Measurements from ENCODE around the gene STT3A. TPM values are rescaled to one million over a fixed set of nuclear protein-coding genes. Genes with fewer than 3 reads are reported as not detected.
A peak's percentile ranks its signal among the peaks of the same experiment; 100 is the strongest.

Gene STT3A
- 72.3 and 123 TPM in 2 replicates for total RNA-seq (2014; rRNA removed; shearing (Covaris generic))

GRCh38 chr11:125592305-125593113 lies at the start of gene STT3A:
STT3A (plus strand) TSS chr11:125592852; CDS start chr11:125595916, 3,064 bp downstream.
- peak within 1 kb of the TSS; percentile 82 for H3K27ac ChIP-seq
- H3K4me3 ChIP-seq = peak within 1 kb of the TSS; percentile 53

DNA sequence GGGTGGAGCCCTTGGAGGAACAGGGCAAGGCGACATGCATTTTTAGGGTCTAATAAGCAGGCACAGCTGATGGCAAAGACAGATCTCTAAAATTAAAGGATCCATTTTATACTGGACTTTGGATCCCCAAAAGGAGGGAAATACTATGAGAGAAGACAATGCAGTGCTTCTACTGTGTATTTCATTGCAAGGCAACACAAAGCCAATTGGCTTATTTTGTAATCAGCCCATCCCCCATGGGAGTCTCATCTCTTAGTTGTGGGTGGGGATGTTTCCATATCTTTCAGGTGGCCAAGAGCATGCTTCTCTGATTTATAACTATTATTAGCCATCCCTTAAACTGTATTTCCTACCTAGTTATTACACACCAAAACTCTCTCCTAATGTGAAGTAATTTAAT lies 41.9 kb upstream of the STT3A start:
- no peaks in the 10 kb centered on the region for H3K36me3 ChIP-seq
- H3K4me3 ChIP-seq = no peak overlapping the region
- no peak overlapping the region for H3K27ac ChIP-seq
- no peaks in the 10 kb centered on the region for H3K27me3 ChIP-seq (replicated peaks)
- H3K4me1 ChIP-seq (replicated peaks) = no peaks in the 10 kb centered on the region
- H3K9me3 ChIP-seq (replicated peaks) = no peaks in the 10 kb centered on the region
- DNase-seq (ENCODE audit: low read depth in 1 of 2, low spot score in 2 of 2) = no peak

More at GRCh38 chr11:125592305-125593113, at the start of gene STT3A:
- no peaks in the 10 kb centered on the region for H3K9me3 ChIP-seq (replicated peaks)
- H3K36me3 ChIP-seq = no peaks in the 10 kb centered on the region; the same call in 1 of the 2 replicates
- H3K27me3 ChIP-seq (replicated peaks) = no peaks in the 10 kb centered on the region
- peak; percentile 94 to 96 for DNase-seq (ENCODE audit: low read depth in 1 of 2, low spot score in 2 of 2)
- H3K4me1 ChIP-seq (replicated peaks) = peaks cover 8% of the 10 kb centered on the region; the same call in 1 of the 2 replicates

DNA sequence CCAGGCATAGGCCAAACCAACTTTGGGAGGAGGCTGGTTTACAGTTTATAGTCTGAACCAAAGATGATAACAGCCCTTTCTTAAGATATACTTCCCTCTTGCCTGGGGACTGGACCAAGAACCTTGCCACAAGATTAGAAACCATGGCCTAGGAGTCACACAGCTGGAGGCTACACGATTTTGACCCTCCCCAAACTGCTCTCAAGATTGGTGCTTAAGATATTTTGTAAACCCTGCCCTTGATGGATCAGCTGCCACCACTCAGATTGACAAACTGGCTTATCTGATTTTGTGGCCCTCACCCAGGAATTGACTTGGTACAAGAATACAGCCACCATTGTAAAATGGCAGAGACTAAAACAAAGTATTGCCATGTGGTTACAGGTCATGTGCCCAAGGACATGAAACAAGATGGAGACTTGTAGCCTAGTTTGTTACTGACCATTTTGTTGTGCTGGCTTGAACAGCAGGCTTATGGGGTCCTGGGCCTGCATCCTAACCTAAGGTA lies 40.8 kb upstream of the STT3A start:
- Histone ChIP-seq H3K27ac (no peak overlapping the region), H3K36me3 (no peaks in the 10 kb centered on the region), H3K4me3 (no peak overlapping the region), H3K4me1 (replicated peaks) (no peaks in the 10 kb centered on the region), H3K27me3 (replicated peaks) (no peaks in the 10 kb centered on the region), H3K9me3 (replicated peaks) (no peaks in the 10 kb centered on the region)
- DNase-seq (ENCODE audit: low read depth in 1 of 2, low spot score in 2 of 2) = no peak

- Histone ChIP-seq H3K27ac (no peak overlapping the region), H3K27me3 (replicated peaks) (no peaks in the 10 kb centered on the region), H3K4me3 (no peak overlapping the region), H3K9me3 (replicated peaks) (no peaks in the 10 kb centered on the region), H3K4me1 (replicated peaks) (no peaks in the 10 kb centered on the region), H3K36me3 (no peaks in the 10 kb centered on the region)
- no peak for DNase-seq (ENCODE audit: low read depth in 1 of 2, low spot score in 2 of 2)
Measured at GRCh38 chr11:125552927-125553326, 39.7 kb upstream of the STT3A start.

GRCh38 chr11:125553357-125553756 lies 39.3 kb upstream of the STT3A start:
- DNase-seq (ENCODE audit: low read depth in 1 of 2, low spot score in 2 of 2) = no peak
- Histone ChIP-seq H3K27ac (no peak overlapping the region), H3K4me3 (no peak overlapping the region), H3K27me3 (replicated peaks) (no peaks in the 10 kb centered on the region), H3K36me3 (no peaks in the 10 kb centered on the region), H3K9me3 (replicated peaks) (no peaks in the 10 kb centered on the region), H3K4me1 (replicated peaks) (no peaks in the 10 kb centered on the region)

GRCh38 chr11:125554038-125554437 lies 38.6 kb upstream of the STT3A start:
- Histone ChIP-seq H3K4me1 (replicated peaks) (no peaks in the 10 kb centered on the region), H3K27me3 (replicated peaks) (no peaks in the 10 kb centered on the region), H3K36me3 (no peaks in the 10 kb centered on the region), H3K4me3 (no peak overlapping the region), H3K27ac (no peak overlapping the region), H3K9me3 (replicated peaks) (no peaks in the 10 kb centered on the region)
- no peak for DNase-seq (ENCODE audit: low read depth in 1 of 2, low spot score in 2 of 2)

- no peaks in the 10 kb centered on the region for H3K9me3 ChIP-seq (replicated peaks)
- no peak for DNase-seq (ENCODE audit: low read depth in 1 of 2, low spot score in 2 of 2)
- no peaks in the 10 kb centered on the region for H3K4me1 ChIP-seq (replicated peaks)
- no peak overlapping the region for H3K4me3 ChIP-seq
- no peak overlapping the region for H3K27ac ChIP-seq
- no peaks in the 10 kb centered on the region for H3K36me3 ChIP-seq
- H3K27me3 ChIP-seq (replicated peaks) = no peaks in the 10 kb centered on the region
Measured at GRCh38 chr11:125559888-125560287, 32.8 kb upstream of the STT3A start.

DNA sequence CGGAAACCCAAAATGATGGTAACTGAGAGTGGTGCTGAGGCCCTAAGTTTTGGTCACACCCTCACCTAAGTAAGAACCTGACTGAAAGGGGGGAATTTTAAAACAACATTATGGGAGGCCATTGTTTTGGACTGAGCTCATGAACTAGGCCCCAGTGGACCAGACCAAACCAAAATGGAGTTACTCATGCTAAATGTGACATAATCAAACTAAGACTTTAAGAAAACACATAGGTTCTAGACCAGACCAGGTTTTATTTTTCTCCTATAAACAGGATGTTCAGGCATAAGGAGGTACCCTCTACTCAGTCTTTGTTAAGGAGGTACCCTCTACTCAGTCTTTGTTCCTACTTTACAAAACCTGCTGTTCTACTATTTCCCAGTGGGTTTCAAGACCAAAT lies 30.7 kb upstream of the STT3A start:
- no peak for DNase-seq (ENCODE audit: low read depth in 1 of 2, low spot score in 2 of 2)
- no peak overlapping the region for H3K27ac ChIP-seq

DNA sequence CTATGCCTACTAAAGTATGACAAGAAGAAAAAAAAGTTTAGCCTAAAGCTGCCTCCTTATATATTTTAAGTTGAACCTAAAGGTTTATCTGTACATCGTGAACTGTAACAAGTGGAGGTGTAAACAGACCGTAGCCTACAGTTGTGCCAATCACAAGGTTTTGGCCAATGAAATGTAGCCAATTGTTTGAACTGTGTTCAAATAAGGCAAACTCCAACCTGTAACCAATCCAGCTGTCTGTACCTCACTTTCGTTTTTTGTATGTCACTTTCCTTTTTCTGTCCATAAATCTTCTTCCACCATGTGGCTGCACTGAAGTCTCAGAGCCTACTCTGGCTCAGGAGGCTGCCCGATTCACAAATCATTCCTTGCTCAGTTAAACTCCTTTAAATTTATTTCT lies 30.2 kb upstream of the STT3A start:
- no peak for DNase-seq (ENCODE audit: low read depth in 1 of 2, low spot score in 2 of 2)
- Histone ChIP-seq H3K27ac (no peak overlapping the region), H3K9me3 (replicated peaks) (no peaks in the 10 kb centered on the region), H3K36me3 (no peaks in the 10 kb centered on the region), H3K4me3 (no peak overlapping the region), H3K27me3 (replicated peaks) (no peaks in the 10 kb centered on the region), H3K4me1 (replicated peaks) (no peaks in the 10 kb centered on the region)

More for the DNA sequence above, 30.7 kb upstream of the STT3A start:
- Histone ChIP-seq H3K4me3 (no peak overlapping the region), H3K4me1 (replicated peaks) (no peaks in the 10 kb centered on the region), H3K9me3 (replicated peaks) (no peaks in the 10 kb centered on the region), H3K27me3 (replicated peaks) (no peaks in the 10 kb centered on the region), H3K36me3 (no peaks in the 10 kb centered on the region)

DNA sequence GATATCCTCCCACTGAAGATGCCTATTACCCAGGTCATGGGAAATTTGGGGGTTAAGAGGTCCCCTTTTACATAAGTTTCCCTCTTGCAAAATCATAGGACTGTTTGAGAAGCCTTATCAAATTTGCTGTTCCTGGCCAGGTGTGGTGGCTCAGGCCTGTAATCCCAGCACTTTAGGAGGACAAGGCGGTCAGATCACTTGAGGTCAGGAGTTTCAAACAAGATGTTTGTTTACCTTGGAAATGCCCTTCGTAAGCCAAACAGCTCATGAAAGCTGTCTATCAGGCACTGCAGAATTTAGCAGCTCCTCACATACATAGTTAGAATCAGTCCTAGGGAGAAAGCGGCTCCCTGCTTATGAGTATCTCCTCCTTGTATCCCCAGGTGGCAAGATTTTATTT lies 28.3 kb upstream of the STT3A start:
- Histone ChIP-seq H3K27me3 (replicated peaks) (no peaks in the 10 kb centered on the region), H3K4me3 (no peak overlapping the region)
- no peak for DNase-seq (ENCODE audit: low read depth in 1 of 2, low spot score in 2 of 2)

GRCh38 chr11:125566235-125566634 lies 26.4 kb upstream of the STT3A start:
- Histone ChIP-seq H3K27ac (no peak overlapping the region), H3K9me3 (replicated peaks) (0 out of 2 replicates have a peak, but pooled peaks cover 4% of the 10 kb centered on the region), H3K4me3 (no peak overlapping the region), H3K36me3 (peaks cover 4% of the 10 kb centered on the region), H3K4me1 (replicated peaks) (peaks cover 4% of the 10 kb centered on the region), H3K27me3 (replicated peaks) (no peaks in the 10 kb centered on the region)
- DNase-seq (ENCODE audit: low read depth in 1 of 2, low spot score in 2 of 2) = no peak

More for the DNA sequence above, 28.3 kb upstream of the STT3A start:
- H3K27ac ChIP-seq = no peak overlapping the region
- H3K36me3 ChIP-seq = peaks cover 1% of the 10 kb centered on the region
- H3K9me3 ChIP-seq (replicated peaks) = 0 out of 2 replicates have a peak, but pooled peaks cover 1% of the 10 kb centered on the region
- no peaks in the 10 kb centered on the region for H3K4me1 ChIP-seq (replicated peaks)

DNA sequence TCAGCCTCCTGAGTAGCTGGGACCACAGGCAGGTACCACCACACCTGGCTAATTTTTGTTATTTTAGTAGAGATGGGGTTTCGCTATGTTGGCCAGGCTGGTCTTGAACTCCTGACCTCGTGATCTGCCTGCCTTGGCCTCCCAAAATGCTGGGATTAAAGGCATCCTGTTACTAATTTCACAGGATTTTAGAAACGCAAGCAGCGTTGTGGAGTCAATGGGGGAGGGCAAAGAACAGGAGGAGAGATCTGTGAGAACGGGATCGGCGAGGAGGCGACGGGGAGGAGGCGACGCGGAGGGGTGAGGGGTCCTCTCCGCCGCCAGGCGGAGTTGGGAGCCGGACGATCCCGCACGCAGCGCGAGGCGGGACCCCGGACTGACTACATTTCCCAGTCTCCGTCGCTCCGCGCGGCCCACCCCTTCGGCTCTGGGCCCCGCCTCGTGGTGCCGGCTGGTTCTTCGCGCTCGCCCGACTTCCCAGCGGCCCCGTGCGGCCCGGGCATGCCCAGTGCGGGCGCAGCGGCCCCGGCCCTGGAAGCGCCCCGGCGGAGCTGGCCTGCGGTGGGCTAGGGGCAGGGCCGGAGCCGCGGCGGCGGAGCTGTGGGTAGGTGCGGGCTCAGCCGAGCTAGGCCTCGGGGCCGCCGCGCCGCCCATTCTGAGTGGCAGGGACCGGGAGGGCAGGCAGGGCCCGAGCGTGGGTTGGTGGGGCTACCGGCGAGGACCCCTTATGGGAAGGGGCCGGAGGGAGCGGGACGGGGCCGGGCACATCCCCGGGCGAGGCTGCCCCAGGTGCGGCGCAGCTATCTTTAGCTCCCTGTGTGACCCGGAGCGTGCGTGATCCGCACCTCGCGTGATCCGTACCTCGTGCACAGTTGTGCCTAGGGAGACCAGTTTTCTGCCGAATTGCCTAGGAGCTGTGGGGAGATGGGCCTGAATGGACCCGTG lies 23.4 kb upstream of the STT3A start, which contains the start of gene EI24:
TSS of gene EI24 (plus strand) at position 508 of the 945 bp plus-strand sequence. CDS start 3,051 bp downstream, outside the sequence.
- DNase-seq (ENCODE audit: low read depth in 1 of 2, low spot score in 2 of 2) = peak; percentile 69 to 86
- Histone ChIP-seq H3K27ac (peak within 1 kb of the TSS; percentile 40), H3K36me3 (peaks cover 8% of the 10 kb centered on the region), H3K4me3 (peak within 1 kb of the TSS; percentile 90), H3K4me1 (replicated peaks) (peaks cover 4% of the 10 kb centered on the region), H3K9me3 (replicated peaks) (0 out of 2 replicates have a peak, but pooled peaks cover 4% of the 10 kb centered on the region), H3K27me3 (replicated peaks) (no peaks in the 10 kb centered on the region)

- peak in 1 of 2 experiments; percentile 0 for DNase-seq (ENCODE audit: low read depth in 1 of 2, low spot score in 2 of 2)
- Histone ChIP-seq H3K27ac (peak overlapping the region; percentile 40), H3K36me3 (peaks cover 10% of the 10 kb centered on the region), H3K9me3 (replicated peaks) (0 out of 2 replicates have a peak, but pooled peaks cover 4% of the 10 kb centered on the region), H3K27me3 (replicated peaks) (no peaks in the 10 kb centered on the region), H3K4me3 (peak overlapping the region; percentile 90), H3K4me1 (replicated peaks) (peaks cover 4% of the 10 kb centered on the region)
Measured at GRCh38 chr11:125569915-125570621, 22.6 kb upstream of the STT3A start.
